ENCODE measurements around the gene FBXO9. TPM values are rescaled to one million over a fixed set of nuclear protein-coding genes. Genes with fewer than 3 reads are reported as not detected.

The FBXO9 gene
- total and polyA plus RNA-seq, 2 of the 8 experiments (the other 6 are each of a cell fraction or from before 2014, with no cell fraction given) = 41.3 to 50.9 TPM

DNA sequence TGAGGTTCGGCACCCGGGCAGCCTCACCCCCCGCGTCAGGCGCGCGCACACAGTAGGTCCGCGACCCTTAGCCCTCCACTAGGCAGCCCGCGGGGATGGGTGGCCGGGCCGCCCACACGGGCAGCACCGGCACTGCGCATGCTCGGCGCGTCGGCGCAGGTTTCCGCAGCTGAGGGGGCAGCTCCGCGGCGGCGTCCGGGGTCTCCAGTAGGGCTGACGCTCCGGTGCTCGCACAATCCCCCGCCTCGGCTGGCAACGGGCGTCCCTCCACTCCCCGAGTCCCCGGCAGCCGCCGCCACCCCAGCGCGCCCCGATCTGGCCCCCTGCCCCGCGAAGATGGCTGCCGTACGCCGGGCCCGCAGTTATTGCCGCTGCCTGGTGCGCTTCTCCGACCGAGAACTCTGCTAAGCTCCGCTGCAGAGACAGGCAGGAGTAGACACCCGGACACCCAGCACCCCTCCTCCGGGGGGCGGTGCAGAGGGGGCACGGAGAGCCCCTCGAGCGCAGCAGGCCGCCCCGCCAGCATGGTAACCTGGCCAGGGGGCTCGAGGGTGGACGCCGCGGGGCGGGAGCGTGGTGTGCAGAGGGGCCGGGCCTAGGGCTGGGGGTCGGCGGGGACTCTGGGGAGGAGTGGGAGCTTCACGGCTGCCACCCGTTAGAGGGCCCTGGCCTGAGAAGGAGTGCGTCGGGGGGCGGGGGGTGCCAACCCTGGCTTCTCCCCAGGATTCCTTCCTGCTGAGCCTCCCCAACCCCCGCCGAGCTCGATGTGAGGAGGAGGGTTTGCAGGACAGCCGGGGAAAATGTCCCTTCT lies at the start of gene FBXO9 (continued):
- peak; percentile 61 for TF ChIP-seq POLR2AphosphoS5 (IDR thresholded peaks at IDR 0.05; ENCODE audit: low read depth, low read length)
- no peak; a peak in 2 of 4 replicates for TF ChIP-seq SIN3A (conservative IDR thresholded peaks at IDR 0.05 in 1 of 2, IDR thresholded peaks at IDR 0.05 in 1 of 2; ENCODE audit: low read depth in 1 of 2, low read length in 2 of 2)
- TF ChIP-seq POLR2A (IDR thresholded peaks at IDR 0.05; ENCODE audit: control extremely low read depth in 1 of 2, low read depth in 2 of 2, low read length in 2 of 2) = peak in 1 of 2 experiments; percentile 69; a peak in 1 of 3 replicates
- peak; percentile 83 for TF ChIP-seq YY1 (IDR thresholded peaks at IDR 0.05; ENCODE audit: low read depth, low read length)
- TF ChIP-seq PHF8 (conservative IDR thresholded peaks at IDR 0.05; ENCODE audit: low read depth, low read length) = peak; percentile 80
- TF ChIP-seq TAF1 (IDR thresholded peaks at IDR 0.05; ENCODE audit: low read depth, low read length) = peak; percentile 54; the same call in 1 of the 2 replicates
